Activated CD8-positive, alpha-beta T cell treated with anti-CD3 and anti-CD28 coated beads for 36 hours (primary cell): ENCODE measurements around the gene ADCY5. TPM values are rescaled to one million over a fixed set of nuclear protein-coding genes. Genes with fewer than 3 reads are reported as not detected.

Experiments
- ATAC-seq: fragments of 200-7000 bp; cut with Tn5 transposase; one replicate; pipeline ENCODE4 v1.10.0; 2021; ENCODE audit warnings: mild to moderate bottlenecking, moderate library complexity
- CTCF ChIA-PET: fragments of 350-600 bp; sonication (Branson Sonifier 250); formaldehyde crosslinking; loops from one replicate; lab custom pipeline; 2021; ENCODE audit warnings: antibody characterized with exemption; lab: Charles Lee
- POLR2A ChIA-PET: fragments of 350-600 bp; sonication (Branson Sonifier 250); formaldehyde crosslinking; loops from one replicate; lab custom pipeline; 2021; ENCODE audit warnings: antibody characterized with exemption; lab: Charles Lee
- DNase-seq: peaks from one replicate; pipeline ENCODE4 v3.0.0-alpha.2; 2020
- H3K27ac Mint-ChIP-seq: one replicate; pipeline ENCODE4 v1.8.0; 2021; ENCODE audit warnings: mild to moderate bottlenecking, mixed read lengths
- H3K27me3 Mint-ChIP-seq: one replicate; pipeline ENCODE4 v1.8.0; 2021; ENCODE audit warnings: mixed read lengths
- H3K36me3 Mint-ChIP-seq: one replicate; pipeline ENCODE4 v1.8.0; 2021; ENCODE audit warnings: low read depth, mixed read lengths
- H3K4me1 Mint-ChIP-seq: one replicate; pipeline ENCODE4 v1.8.0; 2021; ENCODE audit warnings: low read depth, mixed read lengths
- H3K4me3 Mint-ChIP-seq: one replicate; pipeline ENCODE4 v1.8.0; 2021; ENCODE audit warnings: mild to moderate bottlenecking, moderate library complexity, mixed read lengths
- H3K9me3 Mint-ChIP-seq: one replicate; pipeline ENCODE4 v1.8.0; 2021; ENCODE audit warnings: mixed read lengths
- CTCF ChIP-seq: fragments of 200-600 bp; IDR thresholded peaks from one replicate; pipeline ENCODE4 v1.8.0; 2022; ENCODE audit warnings: antibody characterized with exemption, mild to moderate bottlenecking
- intact Hi-C: fragments of 100-400 bp; cut with micrococcal nuclease; formaldehyde crosslinking; loops from one replicate; pipeline ENCODE4 v1.10.0; 2022
- total RNA-seq, 2 experiments: library from RNA; stranded (reverse); gene quantifications; one replicate each; pipeline ENCODE4 v1.2.3, GENCODE V29; 2021

The ADCY5 gene
- total RNA-seq, 2 experiments from 2014 or later, result not detected

- TF ChIP-seq CTCF, result no peak
- no peak overlapping the region for H3K4me3 Mint-ChIP-seq
- ChIA-PET POLR2A (no interaction called here), CTCF (no interaction called here)
- no peak overlapping the region for H3K27ac Mint-ChIP-seq
- intact Hi-C loops, result no loop called here
- H3K36me3 Mint-ChIP-seq, result no peaks in the 10 kb centered on the region
- H3K9me3 Mint-ChIP-seq, result peaks cover 2% of the 10 kb centered on the region
- ATAC-seq, result no peak
- H3K27me3 Mint-ChIP-seq, result peaks cover 8% of the 10 kb centered on the region
- H3K4me1 Mint-ChIP-seq, result no peaks in the 10 kb centered on the region
- no peak for DNase-seq
Observed at GRCh38 chr3:123374016-123374415, 74.9 kb downstream of the ADCY5 start.

DNA sequence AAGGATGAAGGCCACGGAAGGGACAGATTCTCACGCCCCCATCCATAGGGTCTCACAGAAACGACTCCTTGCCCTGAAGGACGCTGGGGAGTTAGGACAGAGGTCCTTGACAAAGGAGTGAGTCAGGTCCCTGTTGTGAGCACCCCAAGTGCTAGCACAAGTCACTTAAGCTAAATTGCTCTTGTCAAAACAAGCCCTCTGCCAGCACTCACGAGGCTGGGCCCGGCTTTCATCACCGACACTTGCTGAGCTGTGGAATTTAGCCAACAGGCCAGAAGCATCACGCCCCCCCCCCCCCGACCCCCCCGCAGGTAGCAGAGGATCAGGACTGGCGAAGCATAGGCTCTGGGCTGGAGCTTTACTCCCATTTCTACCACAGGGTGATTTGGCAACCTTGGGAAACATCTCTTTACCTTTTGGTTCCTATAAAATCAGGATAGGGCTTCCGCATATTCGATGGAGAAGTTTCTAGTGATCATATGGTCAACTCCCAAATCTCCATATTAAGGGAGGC lies 75.4 kb downstream of the ADCY5 start:
- Mint-ChIP-seq H3K9me3 (peaks cover 2% of the 10 kb centered on the region), H3K4me1 (no peaks in the 10 kb centered on the region)
- CTCF ChIA-PET, result no interaction called here

DNA sequence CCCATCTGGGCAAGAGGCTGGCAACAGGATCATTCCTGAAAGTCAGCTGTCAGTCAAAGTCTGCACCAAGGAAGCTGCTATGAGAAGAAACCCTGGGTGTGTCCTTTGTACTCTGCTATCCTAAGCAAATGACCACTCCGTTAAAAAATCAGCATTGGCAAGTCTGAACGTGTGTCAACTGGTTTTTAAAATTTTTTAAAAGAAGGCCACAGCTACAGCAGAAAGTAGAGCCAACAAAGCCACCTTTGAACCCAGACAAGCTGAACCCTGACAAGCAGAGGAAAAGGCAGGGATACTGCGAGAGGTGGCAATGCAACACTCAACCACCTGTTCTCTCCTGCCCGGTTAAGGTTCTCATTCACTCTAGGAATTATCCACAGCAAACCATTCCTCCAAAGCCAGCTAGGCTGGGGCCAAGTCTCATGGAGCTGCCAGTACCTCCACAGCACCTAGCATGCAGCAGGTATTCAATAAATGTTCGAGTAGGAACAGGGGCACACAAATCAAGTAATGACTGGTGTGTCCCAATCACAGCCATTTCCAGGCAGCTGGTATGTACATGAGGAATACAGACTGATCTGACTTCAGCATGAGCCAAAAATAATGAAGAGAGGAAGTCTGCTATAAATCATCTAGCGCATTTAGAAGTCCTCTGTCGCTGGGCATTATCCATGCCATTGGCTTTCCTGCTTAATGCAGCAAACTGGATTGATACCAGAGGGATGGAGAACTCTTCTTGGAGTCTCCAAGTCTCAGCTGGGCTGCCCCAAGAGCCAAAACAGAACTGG lies 76.0 kb downstream of the ADCY5 start:
- Mint-ChIP-seq H3K9me3 (peaks cover 2% of the 10 kb centered on the region), H3K27me3 (peaks cover 8% of the 10 kb centered on the region), H3K36me3 (no peaks in the 10 kb centered on the region), H3K4me1 (no peaks in the 10 kb centered on the region), H3K27ac (no peak overlapping the region), H3K4me3 (no peak overlapping the region)
- ChIA-PET POLR2A (no interaction called here), CTCF (interaction anchor here (1.7 kb wide), 1 partner anchor 43 kb away, joined by 5 read pairs; no protein-coding TSS in a partner anchor)
- ATAC-seq, result no peak
- intact Hi-C loops, result no loop called here
- DNase-seq, result no peak
- no peak for TF ChIP-seq CTCF

More for the DNA sequence above, 75.4 kb downstream of the ADCY5 start:
- POLR2A ChIA-PET, result no interaction called here
- intact Hi-C loops, result no loop called here
- TF ChIP-seq CTCF, result no peak
- H3K27me3 Mint-ChIP-seq, result peaks cover 8% of the 10 kb centered on the region
- H3K4me3 Mint-ChIP-seq, result no peak overlapping the region
- DNase-seq, result no peak
- no peak overlapping the region for H3K27ac Mint-ChIP-seq
- no peak for ATAC-seq
- H3K36me3 Mint-ChIP-seq, result no peaks in the 10 kb centered on the region

GRCh38 chr3:123371859-123372685 lies 76.8 kb downstream of the ADCY5 start:
- no peak for DNase-seq
- CTCF ChIA-PET, result interaction anchor here (1.7 kb wide), 1 partner anchor 43 kb away, joined by 5 read pairs; no protein-coding TSS in a partner anchor

More at GRCh38 chr3:123371859-123372685, 76.8 kb downstream of the ADCY5 start:
- Mint-ChIP-seq H3K4me1 (no peaks in the 10 kb centered on the region), H3K4me3 (no peak overlapping the region), H3K27me3 (peaks cover 7% of the 10 kb centered on the region), H3K27ac (no peak overlapping the region), H3K9me3 (peaks cover 2% of the 10 kb centered on the region), H3K36me3 (no peaks in the 10 kb centered on the region)
- TF ChIP-seq CTCF, result no peak
- no peak for ATAC-seq
- POLR2A ChIA-PET, result no interaction called here
- intact Hi-C loops, result no loop called here
